Measurements from ENCODE around the gene SPC24. TPM values are rescaled to one million over a fixed set of nuclear protein-coding genes. Genes with fewer than 3 reads are reported as not detected.

Gene SPC24
- total and polyA plus RNA-seq, 2 of the 4 experiments (the other 2 are of a cell fraction), result 12.2 to 97.5 TPM

- no peak overlapping the region for H3K56ac ChIP-seq (ENCODE audit: extremely low read depth, insufficient read depth, low read length)
- H4K5ac ChIP-seq (ENCODE audit: low read depth, low read length), result no peak overlapping the region
- no peak overlapping the region for H2AK9ac ChIP-seq (replicated peaks; ENCODE audit: low read depth, low read length, poor library complexity)
- no peak for DNase-seq
- H3K23ac ChIP-seq (ENCODE audit: low read depth, low read length), result no peak overlapping the region
- dilution Hi-C loops (cut with HindIII; ENCODE audit: low sequenced_read_pairs, unreplicated experiment) (no loop called here), in situ Hi-C loops (cut with MboI; ENCODE audit: low sequenced_read_pairs) (no loop called here), intact Hi-C loops (cut with micrococcal nuclease) (no loop called here)
- H2BK20ac ChIP-seq (ENCODE audit: low read depth, low read length), result no peak overlapping the region
- H3K14ac ChIP-seq (replicated peaks; ENCODE audit: low read depth, low read length), result no peak overlapping the region
- no peak overlapping the region for H3K9ac ChIP-seq (ENCODE audit: low read depth, low read length)
- H2BK120ac ChIP-seq (ENCODE audit: low read depth, low read length), result no peak overlapping the region
- no peak overlapping the region for H3K18ac ChIP-seq (ENCODE audit: low read depth, low read length)
- H3K27ac ChIP-seq (ENCODE audit: insufficient read depth, low read length), result no peak overlapping the region
- no peak overlapping the region for H4K91ac ChIP-seq (ENCODE audit: insufficient read depth, low read depth, low read length)
- peaks cover 74% of the 10 kb centered on the region for H3K36me3 ChIP-seq (ENCODE audit: control insufficient read depth, insufficient read depth, low read length)
- 90% methylated on average over 2 of the region's 11 CpGs; no CpG with 5 or more reads in 1 of the 2 experiments for WGBS, 2 experiments (ENCODE audit: extremely low coverage in 2 of 2, insufficient read length in 1 of 2)
- no peak overlapping the region for H3K4me2 ChIP-seq (ENCODE audit: low read depth, low read length)
- H2BK15ac ChIP-seq (ENCODE audit: low read depth, low read length), result no peak overlapping the region
- ChIA-PET CTCF (no interaction called here), POLR2A (ENCODE audit: unreplicated experiment) (no interaction called here)
- TF ChIP-seq CEBPB (IDR thresholded peaks at IDR 0.05; ENCODE audit: low read depth, low read length), result no peak
- no peak for TF ChIP-seq CHD1 (IDR thresholded peaks at IDR 0.05; ENCODE audit: low read depth, low read length)
- no peak for TF ChIP-seq POLR2A (IDR thresholded peaks at IDR 0.05; ENCODE audit: low read depth, low read length)
- no peak for TF ChIP-seq MXI1 (IDR thresholded peaks at IDR 0.05; ENCODE audit: borderline replicate concordance, low read depth, low read length)
- no peak for TF ChIP-seq MAZ (IDR thresholded peaks at IDR 0.05; ENCODE audit: borderline replicate concordance, low read depth, low read length)
- TF ChIP-seq MAFK (IDR thresholded peaks at IDR 0.05; ENCODE audit: low read depth, low read length), result no peak
- TF ChIP-seq USF2 (IDR thresholded peaks at IDR 0.05; ENCODE audit: low read depth, low read length), result no peak
- TF ChIP-seq RAD21 (IDR thresholded peaks at IDR 0.05; ENCODE audit: low read length), result no peak
- TF ChIP-seq, protein P1, sequence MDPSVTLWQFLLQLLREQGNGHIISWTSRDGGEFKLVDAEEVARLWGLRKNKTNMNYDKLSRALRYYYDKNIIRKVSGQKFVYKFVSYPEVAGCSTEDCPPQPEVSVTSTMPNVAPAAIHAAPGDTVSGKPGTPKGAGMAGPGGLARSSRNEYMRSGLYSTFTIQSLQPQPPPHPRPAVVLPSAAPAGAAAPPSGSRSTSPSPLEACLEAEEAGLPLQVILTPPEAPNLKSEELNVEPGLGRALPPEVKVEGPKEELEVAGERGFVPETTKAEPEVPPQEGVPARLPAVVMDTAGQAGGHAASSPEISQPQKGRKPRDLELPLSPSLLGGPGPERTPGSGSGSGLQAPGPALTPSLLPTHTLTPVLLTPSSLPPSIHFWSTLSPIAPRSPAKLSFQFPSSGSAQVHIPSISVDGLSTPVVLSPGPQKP (IDR thresholded peaks at IDR 0.05; ENCODE audit: borderline replicate concordance, low read depth, low read length), result no peak
- no peak for TF ChIP-seq RCOR1 (IDR thresholded peaks at IDR 0.05; ENCODE audit: insufficient replicate concordance, low read length)
- no peak for TF ChIP-seq NFE2L2 (IDR thresholded peaks at IDR 0.05; ENCODE audit: low read depth, low read length)
- TF ChIP-seq RFX5 (IDR thresholded peaks at IDR 0.05; ENCODE audit: low read depth, low read length), result no peak
- no peak for TF ChIP-seq SMC3 (IDR thresholded peaks at IDR 0.05; ENCODE audit: low read depth, low read length)
- no peak for TF ChIP-seq BHLHE40 (IDR thresholded peaks at IDR 0.05; ENCODE audit: low read depth, low read length)
- no peak for TF ChIP-seq FOS (IDR thresholded peaks at IDR 0.05; ENCODE audit: low read depth, low read length)
- TF ChIP-seq, protein P2, sequence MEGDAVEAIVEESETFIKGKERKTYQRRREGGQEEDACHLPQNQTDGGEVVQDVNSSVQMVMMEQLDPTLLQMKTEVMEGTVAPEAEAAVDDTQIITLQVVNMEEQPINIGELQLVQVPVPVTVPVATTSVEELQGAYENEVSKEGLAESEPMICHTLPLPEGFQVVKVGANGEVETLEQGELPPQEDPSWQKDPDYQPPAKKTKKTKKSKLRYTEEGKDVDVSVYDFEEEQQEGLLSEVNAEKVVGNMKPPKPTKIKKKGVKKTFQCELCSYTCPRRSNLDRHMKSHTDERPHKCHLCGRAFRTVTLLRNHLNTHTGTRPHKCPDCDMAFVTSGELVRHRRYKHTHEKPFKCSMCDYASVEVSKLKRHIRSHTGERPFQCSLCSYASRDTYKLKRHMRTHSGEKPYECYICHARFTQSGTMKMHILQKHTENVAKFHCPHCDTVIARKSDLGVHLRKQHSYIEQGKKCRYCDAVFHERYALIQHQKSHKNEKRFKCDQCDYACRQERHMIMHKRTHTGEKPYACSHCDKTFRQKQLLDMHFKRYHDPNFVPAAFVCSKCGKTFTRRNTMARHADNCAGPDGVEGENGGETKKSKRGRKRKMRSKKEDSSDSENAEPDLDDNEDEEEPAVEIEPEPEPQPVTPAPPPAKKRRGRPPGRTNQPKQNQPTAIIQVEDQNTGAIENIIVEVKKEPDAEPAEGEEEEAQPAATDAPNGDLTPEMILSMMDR (conservative IDR thresholded peaks at IDR 0.05; ENCODE audit: low read depth, low read length), result no peak
- H3K79me1 ChIP-seq (ENCODE audit: low read depth in 1 of 2, low read length in 2 of 2), result peaks cover 0 to 20% of the 10 kb centered on the region in 2 experiments; a peak in 2 of 4 replicates
- no peak overlapping the region for H3K4ac ChIP-seq (ENCODE audit: low read depth, low read length)
- no peak overlapping the region for H4K8ac ChIP-seq (ENCODE audit: low read depth in 2 of 2, low read length in 2 of 2)
- no peaks in the 10 kb centered on the region for H3K27me3 ChIP-seq (ENCODE audit: control insufficient read depth, insufficient read depth, low read length)
- H2BK5ac ChIP-seq (ENCODE audit: low read depth, low read length, poor library complexity, severe bottlenecking), result no peak overlapping the region
- H4K20me1 ChIP-seq (ENCODE audit: insufficient read depth, low read length), result peaks cover 5% of the 10 kb centered on the region; the same call in 1 of the 2 replicates
- no peaks in the 10 kb centered on the region for H3K9me3 ChIP-seq (ENCODE audit: control insufficient read depth, insufficient read depth, low read length)
- no peaks in the 10 kb centered on the region for H3K4me1 ChIP-seq (ENCODE audit: control insufficient read depth, insufficient read depth, low read length)
- ATAC-seq (ENCODE audit: low read depth), result no peak
- H2AFZ ChIP-seq (replicated peaks; ENCODE audit: low read length, poor library complexity), result no peak overlapping the region
- no TSS peak for BruUV-seq (replicated peaks)
- H3K4me3 ChIP-seq (ENCODE audit: insufficient read depth, low read depth, low read length), result no peak overlapping the region
- H3K9me1 ChIP-seq (ENCODE audit: insufficient read depth, low read length), result peaks cover 4% of the 10 kb centered on the region; the same call in 1 of the 2 replicates
- H2AK5ac ChIP-seq (ENCODE audit: low read depth, low read length), result no peak overlapping the region
Observed at GRCh38 chr19:11115895-11116446, 39.6 kb downstream of the SPC24 start.
